Stimulated activated CD4-positive, alpha-beta T cell treated with anti-CD3 and anti-CD28 coated beads, Interleukin-15, amount 100 ng/mL, for 48 hours (primary cell): ENCODE results near the gene TUBB3.
"Not testable (repeated sequence)": the region's sequence is repeated elsewhere in the genome, so short reads cannot be mapped to it uniquely, and the experiment has no call there.

Source experiments
- DNase-seq, 2 donors: peaks; one replicate each; pipeline ENCODE4 v3.0.0-alpha.2; 2020; ENCODE audit warnings: low read depth in 2 of 2

TUBB3 gene

GRCh38 chr16:89918453-89919347 is 4.4 kb upstream of the TUBB3 start, which contains the start of gene MC1R:
Gene MC1R, plus strand, starts transcription at chr16:89918862. Its CDS starts 397 bp downstream, at chr16:89919259.
- no peak for DNase-seq

DNA sequence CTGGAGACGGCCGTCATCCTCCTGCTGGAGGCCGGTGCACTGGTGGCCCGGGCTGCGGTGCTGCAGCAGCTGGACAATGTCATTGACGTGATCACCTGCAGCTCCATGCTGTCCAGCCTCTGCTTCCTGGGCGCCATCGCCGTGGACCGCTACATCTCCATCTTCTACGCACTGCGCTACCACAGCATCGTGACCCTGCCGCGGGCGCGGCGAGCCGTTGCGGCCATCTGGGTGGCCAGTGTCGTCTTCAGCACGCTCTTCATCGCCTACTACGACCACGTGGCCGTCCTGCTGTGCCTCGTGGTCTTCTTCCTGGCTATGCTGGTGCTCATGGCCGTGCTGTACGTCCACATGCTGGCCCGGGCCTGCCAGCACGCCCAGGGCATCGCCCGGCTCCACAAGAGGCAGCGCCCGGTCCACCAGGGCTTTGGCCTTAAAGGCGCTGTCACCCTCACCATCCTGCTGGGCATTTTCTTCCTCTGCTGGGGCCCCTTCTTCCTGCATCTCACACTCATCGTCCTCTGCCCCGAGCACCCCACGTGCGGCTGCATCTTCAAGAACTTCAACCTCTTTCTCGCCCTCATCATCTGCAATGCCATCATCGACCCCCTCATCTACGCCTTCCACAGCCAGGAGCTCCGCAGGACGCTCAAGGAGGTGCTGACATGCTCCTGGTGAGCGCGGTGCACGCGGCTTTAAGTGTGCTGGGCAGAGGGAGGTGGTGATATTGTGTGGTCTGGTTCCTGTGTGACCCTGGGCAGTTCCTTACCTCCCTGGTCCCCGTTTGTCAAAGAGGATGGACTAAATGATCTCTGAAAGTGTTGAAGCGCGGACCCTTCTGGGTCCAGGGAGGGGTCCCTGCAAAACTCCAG is 3.4 kb upstream of the TUBB3 start:
- DNase-seq = no peak

GRCh38 chr16:89920723-89921122 is 2.4 kb upstream of the TUBB3 start:
- no peak for DNase-seq

- no peak for DNase-seq
These were observed 1.9 kb upstream of the TUBB3 start for GRCh38 chr16:89921131-89921701.

GRCh38 chr16:89921702-89922476 is 1.3 kb upstream of the TUBB3 start:
- no peak for DNase-seq

DNA sequence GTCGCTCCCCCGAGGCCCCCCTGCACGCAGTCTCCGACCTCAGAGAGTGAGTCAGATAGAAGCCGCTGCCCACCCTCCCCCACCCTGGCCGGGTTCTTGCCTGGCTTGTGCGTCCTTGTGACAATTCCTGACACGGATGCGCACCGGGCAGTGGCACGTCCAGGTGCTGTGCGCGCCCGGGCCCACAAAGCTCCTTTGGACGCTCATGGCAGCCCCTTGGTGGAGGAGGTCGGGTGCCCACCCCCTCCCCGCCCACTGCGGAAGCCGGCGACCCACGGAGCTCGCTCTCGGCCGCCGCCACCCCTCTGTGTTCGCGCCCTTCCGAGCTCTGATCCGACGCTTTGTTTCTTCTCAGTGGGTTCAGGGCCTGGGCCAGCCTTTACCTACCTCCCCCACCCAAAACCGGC is 662 bp upstream of the TUBB3 start:
- DNase-seq = no peak

DNA sequence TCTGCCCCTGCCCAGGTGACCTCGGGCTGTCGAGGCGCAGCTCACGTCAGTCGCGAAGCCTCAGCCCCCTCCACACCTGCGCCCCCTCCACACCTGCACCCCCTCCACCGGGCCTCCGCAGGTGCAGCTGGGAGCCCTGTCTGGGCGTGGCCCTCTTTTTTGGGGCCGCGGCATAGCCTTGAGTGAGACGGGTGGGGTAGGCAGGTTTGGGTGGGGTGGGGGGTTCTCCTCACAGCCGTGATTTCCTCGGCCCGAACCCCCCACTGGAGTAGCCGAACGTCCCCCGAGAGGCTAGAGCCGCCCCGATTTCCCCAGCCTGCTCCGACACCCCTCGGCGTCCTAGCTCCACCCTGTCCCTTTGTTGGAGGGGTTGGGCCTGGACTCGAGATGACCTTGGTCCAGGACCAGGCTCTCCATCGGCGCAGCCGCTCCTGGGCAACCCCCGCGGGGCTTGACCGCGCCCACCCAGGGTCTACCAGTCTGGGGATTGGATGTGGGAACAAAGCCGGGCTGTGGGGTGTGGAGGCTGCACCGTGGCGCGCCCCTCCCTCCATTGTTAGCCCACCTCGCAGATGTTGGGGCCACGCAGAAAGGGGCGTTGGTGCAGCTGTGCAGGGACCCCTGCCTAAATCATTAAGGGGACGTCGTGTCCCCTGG is 626 bp downstream of the TUBB3 start:
- DNase-seq = no peak

DNA sequence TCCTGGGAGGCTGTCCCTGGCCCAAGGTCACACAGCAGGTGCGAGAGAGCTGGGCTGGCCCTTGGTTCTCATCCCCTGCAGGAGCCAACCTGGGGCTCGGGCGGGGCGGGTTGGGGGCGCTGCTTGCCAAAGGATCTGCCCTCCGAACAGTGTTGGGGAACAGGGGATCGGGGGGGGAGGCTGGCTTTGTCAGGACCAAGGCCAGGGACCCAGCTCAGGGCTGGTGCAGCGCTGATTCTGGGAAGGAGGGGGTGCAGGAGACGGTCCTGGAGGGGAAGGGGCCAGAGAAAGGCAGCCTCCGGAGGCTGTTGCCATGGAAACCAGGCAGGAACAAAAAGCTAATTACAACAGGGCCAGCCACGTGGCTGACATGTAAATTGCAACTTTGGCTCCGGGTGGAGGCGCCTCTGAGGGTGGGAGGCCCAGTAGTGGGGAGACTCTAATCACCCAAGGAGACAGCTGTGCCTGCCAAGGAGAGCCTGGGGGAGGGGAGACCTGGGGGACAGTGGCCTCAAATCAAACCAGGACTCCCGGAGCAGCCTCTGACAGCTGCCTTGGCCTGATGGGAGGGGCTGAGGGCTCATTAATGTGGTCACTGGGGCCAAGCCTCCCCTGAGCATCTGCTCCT is 1.3 kb downstream of the TUBB3 start:
- DNase-seq = no peak

GRCh38 chr16:89924925-89925307 is 1.8 kb downstream of the TUBB3 start:
- no peak for DNase-seq

- no peak for DNase-seq
These were observed 2.5 kb downstream of the TUBB3 start for GRCh38 chr16:89925596-89926079.

GRCh38 chr16:89931305-89931896 is 8.3 kb downstream of the TUBB3 start:
- DNase-seq = no peak

DNA sequence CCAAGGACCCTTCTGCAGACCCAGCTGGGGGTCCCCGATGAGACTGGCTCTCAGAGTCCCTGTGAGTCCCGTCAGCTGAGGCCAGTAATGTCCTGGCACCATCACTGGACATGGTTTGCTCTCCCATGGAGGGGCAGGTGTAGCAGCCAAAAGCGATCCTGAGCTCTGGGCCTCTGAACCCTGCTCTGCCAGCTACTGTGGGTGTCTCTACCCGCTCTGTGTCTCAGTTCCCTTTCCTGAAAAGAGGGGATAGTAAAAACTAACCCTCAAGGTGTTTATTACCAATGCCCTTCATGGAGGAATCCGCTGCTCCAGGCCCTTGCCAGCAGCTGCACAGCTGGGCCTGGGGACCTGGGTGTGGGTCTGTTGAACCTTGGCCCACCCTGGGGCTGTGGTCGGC is 8.8 kb downstream of the TUBB3 start:
- DNase-seq = no peak

- not testable (repeated sequence) for DNase-seq
These were observed 10.9 kb downstream of the TUBB3 start for GRCh38 chr16:89934019-89934418.

GRCh38 chr16:89934611-89935553 is 11.7 kb downstream of the TUBB3 start:
- no peak for DNase-seq

- not testable (repeated sequence) for DNase-seq
These were observed 12.5 kb downstream of the TUBB3 start for GRCh38 chr16:89935620-89936019.

GRCh38 chr16:89936034-89936433 is 12.9 kb downstream of the TUBB3 start:
- DNase-seq = no peak

DNA sequence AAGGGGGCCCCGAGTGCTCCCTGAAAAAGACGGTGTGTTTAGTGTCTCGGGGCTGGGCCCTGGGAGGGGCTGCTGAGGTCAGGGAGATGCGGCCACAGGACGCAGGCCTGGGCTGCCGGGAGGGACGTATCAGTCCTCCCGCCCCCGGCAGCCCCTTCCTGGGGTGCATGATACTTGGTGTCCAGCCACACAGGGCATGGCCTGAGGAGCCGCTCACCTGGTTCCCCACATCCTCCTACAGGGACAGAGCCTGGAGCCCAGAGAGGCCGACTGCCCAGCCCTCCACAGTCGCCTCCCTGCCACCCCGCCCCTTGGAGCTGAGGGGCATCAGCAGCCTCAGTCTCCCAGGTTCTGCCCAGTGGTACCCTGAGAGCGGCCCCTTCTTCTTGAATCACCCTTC is 13.4 kb downstream of the TUBB3 start:
- DNase-seq = no peak

GRCh38 chr16:89936981-89937380 is 13.8 kb downstream of the TUBB3 start:
- DNase-seq = no peak
